ENCODE data around the gene CDK2AP2.

The CDK2AP2 gene

GRCh38 chr11:67521924-67522323 is 14.0 kb upstream of the CDK2AP2 start:
- no peak for TF ChIP-seq CTCF (conservative IDR thresholded peaks at IDR 0.05; ENCODE audit: low read length)
- TF ChIP-seq EZH2phosphoT487 (IDR thresholded peaks at IDR 0.05; ENCODE audit: borderline replicate concordance) = no peak
- Histone ChIP-seq H3K36me3 (ENCODE audit: insufficient read depth, low read length) (no peaks in the 10 kb centered on the region), H4K20me1 (ENCODE audit: insufficient read depth, low read length, poor library complexity, severe bottlenecking) (no peaks in the 10 kb centered on the region), H3K4me1 (ENCODE audit: insufficient read depth, low read length, poor library complexity, severe bottlenecking) (no peaks in the 10 kb centered on the region), H3K4me2 (ENCODE audit: low read depth, low read length, poor library complexity, severe bottlenecking) (no peak overlapping the region), H3K79me2 (ENCODE audit: insufficient read depth, low read length) (no peaks in the 10 kb centered on the region), H3K27me3 (ENCODE audit: insufficient read depth, low read length, poor library complexity, severe bottlenecking) (no peaks in the 10 kb centered on the region), H3K4me3 (ENCODE audit: low read length, poor library complexity, severe bottlenecking) (no peak overlapping the region), H3K9me3 (ENCODE audit: insufficient read depth, low read depth, low read length) (no peaks in the 10 kb centered on the region), H2AFZ (ENCODE audit: low read length) (no peak overlapping the region), H3K9me2 (replicated peaks; ENCODE audit: low read depth, low read length) (no peaks in the 10 kb centered on the region), H3K9ac (ENCODE audit: low read depth, low read length, poor library complexity, severe bottlenecking) (no peak overlapping the region), H3F3A (ENCODE audit: low read depth) (no peaks in the 10 kb centered on the region)

- Histone ChIP-seq H3K9me2 (replicated peaks; ENCODE audit: low read depth, low read length) (no peaks in the 10 kb centered on the region), H3K9ac (ENCODE audit: low read depth, low read length, poor library complexity, severe bottlenecking) (no peak overlapping the region), H3F3A (ENCODE audit: low read depth) (no peaks in the 10 kb centered on the region), H3K4me2 (ENCODE audit: low read depth, low read length, poor library complexity, severe bottlenecking) (no peak overlapping the region), H2AFZ (ENCODE audit: low read length) (no peak overlapping the region), H3K4me3 (ENCODE audit: low read length, poor library complexity, severe bottlenecking) (no peak overlapping the region), H3K79me2 (ENCODE audit: insufficient read depth, low read length) (no peaks in the 10 kb centered on the region), H3K36me3 (ENCODE audit: insufficient read depth, low read length) (no peaks in the 10 kb centered on the region), H3K27me3 (ENCODE audit: insufficient read depth, low read length, poor library complexity, severe bottlenecking) (no peaks in the 10 kb centered on the region), H3K4me1 (ENCODE audit: insufficient read depth, low read length, poor library complexity, severe bottlenecking) (no peaks in the 10 kb centered on the region), H4K20me1 (ENCODE audit: insufficient read depth, low read length, poor library complexity, severe bottlenecking) (no peaks in the 10 kb centered on the region), H3K9me3 (ENCODE audit: insufficient read depth, low read depth, low read length) (no peaks in the 10 kb centered on the region)
- TF ChIP-seq CTCF (conservative IDR thresholded peaks at IDR 0.05; ENCODE audit: low read length) = no peak
- TF ChIP-seq EZH2phosphoT487 (IDR thresholded peaks at IDR 0.05; ENCODE audit: borderline replicate concordance) = no peak
These were observed 13.2 kb upstream of the CDK2AP2 start for GRCh38 chr11:67520856-67521824.

GRCh38 chr11:67519726-67520125 is 11.8 kb upstream of the CDK2AP2 start:
- Histone ChIP-seq H3K36me3 (ENCODE audit: insufficient read depth, low read length) (no peaks in the 10 kb centered on the region), H3K79me2 (ENCODE audit: insufficient read depth, low read length) (no peaks in the 10 kb centered on the region), H3K4me1 (ENCODE audit: insufficient read depth, low read length, poor library complexity, severe bottlenecking) (no peaks in the 10 kb centered on the region), H2AFZ (ENCODE audit: low read length) (no peak overlapping the region), H3K4me2 (ENCODE audit: low read depth, low read length, poor library complexity, severe bottlenecking) (no peak overlapping the region), H4K20me1 (ENCODE audit: insufficient read depth, low read length, poor library complexity, severe bottlenecking) (no peaks in the 10 kb centered on the region), H3K9ac (ENCODE audit: low read depth, low read length, poor library complexity, severe bottlenecking) (no peak overlapping the region), H3K4me3 (ENCODE audit: low read length, poor library complexity, severe bottlenecking) (no peak overlapping the region), H3F3A (ENCODE audit: low read depth) (no peaks in the 10 kb centered on the region), H3K9me2 (replicated peaks; ENCODE audit: low read depth, low read length) (no peaks in the 10 kb centered on the region), H3K9me3 (ENCODE audit: insufficient read depth, low read depth, low read length) (no peaks in the 10 kb centered on the region), H3K27me3 (ENCODE audit: insufficient read depth, low read length, poor library complexity, severe bottlenecking) (no peaks in the 10 kb centered on the region)
- TF ChIP-seq EZH2phosphoT487 (IDR thresholded peaks at IDR 0.05; ENCODE audit: borderline replicate concordance) = no peak
- no peak for TF ChIP-seq CTCF (conservative IDR thresholded peaks at IDR 0.05; ENCODE audit: low read length)

Data from Loucy (cell line).